ENCODE results near the gene FSTL4.

FSTL4 gene

GRCh38 chr5:133512896-133513295 is 99.4 kb downstream of the FSTL4 start:
- no peak for DNase-seq

- DNase-seq, result no peak
Measured at GRCh38 chr5:133511653-133512235, 100.6 kb downstream of the FSTL4 start.

GRCh38 chr5:133510634-133511262 is 101.6 kb downstream of the FSTL4 start:
- no peak for DNase-seq

GRCh38 chr5:133509742-133510079 is 102.6 kb downstream of the FSTL4 start:
- DNase-seq, result no peak

GRCh38 chr5:133508845-133509741 is 103.2 kb downstream of the FSTL4 start:
- DNase-seq, result no peak

GRCh38 chr5:133508331-133508730 is 104.0 kb downstream of the FSTL4 start:
- no peak for DNase-seq

- DNase-seq, result no peak
Measured at GRCh38 chr5:133506181-133506580, 106.2 kb downstream of the FSTL4 start.

GRCh38 chr5:133503511-133503910 is 108.8 kb downstream of the FSTL4 start:
- no peak for DNase-seq

- no peak for DNase-seq
Measured at GRCh38 chr5:133499895-133500294, 112.4 kb downstream of the FSTL4 start.

- no peak for DNase-seq
Measured at GRCh38 chr5:133497608-133498348, 114.6 kb downstream of the FSTL4 start.

- DNase-seq, result no peak
Measured at GRCh38 chr5:133496631-133497030, 115.7 kb downstream of the FSTL4 start.

GRCh38 chr5:133494923-133495246 is 117.5 kb downstream of the FSTL4 start:
- no peak for DNase-seq

GRCh38 chr5:133494232-133494922 is 118.0 kb downstream of the FSTL4 start:
- DNase-seq, result no peak

- DNase-seq, result no peak
Measured at GRCh38 chr5:133489632-133490031, 122.7 kb downstream of the FSTL4 start.

- DNase-seq, result no peak
Measured at GRCh38 chr5:133487093-133487492, 125.2 kb downstream of the FSTL4 start.

- peak; percentile 13 for DNase-seq
Measured at GRCh38 chr5:133485468-133485867, 126.9 kb downstream of the FSTL4 start.

GRCh38 chr5:133483406-133484090 is 128.8 kb downstream of the FSTL4 start:
- DNase-seq, result no peak

- no peak for DNase-seq
Measured at GRCh38 chr5:133482028-133482427, 130.3 kb downstream of the FSTL4 start.

- no peak for DNase-seq
Measured at GRCh38 chr5:133480866-133481265, 131.5 kb downstream of the FSTL4 start.

GRCh38 chr5:133480366-133480765 is 132.0 kb downstream of the FSTL4 start:
- DNase-seq, result no peak

GRCh38 chr5:133478199-133478985 is 133.9 kb downstream of the FSTL4 start:
- no peak for DNase-seq

All from right kidney (tissue), 1 donor.